HCT116 (cell line): ENCODE measurements around the gene TNRC6C. TPM values are rescaled to one million over a fixed set of nuclear protein-coding genes. Genes with fewer than 3 reads are reported as not detected.

ENCODE experiments used
- ATAC-seq: fragments of 200-7000 bp; cut with Tn5 transposase; 2 replicates; pipeline ENCODE4 v1.9.1; 2020; ENCODE audit warnings: mild to moderate bottlenecking, moderate library complexity
- BruUV-seq: library from RNA; stranded (reverse); fragments of 400-500 nt; replicated peaks from 2 replicates; lab custom pipeline; 2021; lab: Mats Ljungman, UMichigan
- CTCF ChIA-PET: fragments of 300-600 bp; sonication (Branson Sonifier 250); formaldehyde crosslinking; loops from one replicate; lab custom pipeline; 2021; ENCODE audit warnings: antibody characterized with exemption; lab: Charles Lee
- POLR2A ChIA-PET: fragments of 300-600, 350-600 bp; sonication (Branson Sonifier 250); formaldehyde crosslinking; loops from one replicate; lab custom pipeline; 2021; ENCODE audit warnings: antibody characterized with exemption; lab: Charles Lee
- RAD21 ChIA-PET, 2 experiments: fragments of 300-600 bp; sonication (Branson Sonifier 250); formaldehyde crosslinking; loops; one replicate each; lab custom pipeline; 2023; ENCODE audit warnings: low total read pairs in 2 of 2; ENCODE audit not compliant: uncharacterized antibody in 2 of 2, unreplicated experiment in 2 of 2, low non-redundant PET in 1 of 2; lab: Charles Lee
- DNase-seq: peaks from one replicate; pipeline ENCODE4 v3.0.0-alpha.2; 2010; ENCODE audit warnings: low read depth, low spot score
- H2AFZ ChIP-seq: fragments of 200-600 bp; shearing (Covaris generic), sonication (generic); 2 replicates; pipeline ENCODE4 v1.6.1; 2017; ENCODE audit warnings: low read depth, mixed run types, mixed read lengths, antibody characterized with exemption, low read length; ENCODE audit not compliant: poor library complexity, severe bottlenecking
- H3K27ac ChIP-seq: 2 replicates; pipeline ENCODE4 v1.5.1; 2012; ENCODE audit warnings: low read depth, low read length
- H3K27me3 ChIP-seq: fragments of 200-600 bp; sonication (generic); 2 replicates; pipeline ENCODE4 v1.6.1; 2016; ENCODE audit warnings: mixed run types, low read length, mixed read lengths; ENCODE audit not compliant: insufficient read depth
- H3K36me3 ChIP-seq, 2 experiments: fragments of 200-500 bp in 1 of 2; fragments of 200-600 bp in 1 of 2; sonication (Bioruptor generic) in 1 of 2; sonication (generic) in 1 of 2; 2 replicates each; pipeline versions ENCODE4 v1.5.1 to v1.6.1; 2014 to 2016; ENCODE audit warnings: low read length in 2 of 2, inconsistent platforms in 1 of 2, mixed read lengths in 1 of 2, mixed run types in 1 of 2; ENCODE audit not compliant: insufficient read depth in 2 of 2, control insufficient read depth in 1 of 2
- H3K4me1 ChIP-seq, 2 experiments: fragments of 200-600 bp in 1 of 2; sonication (generic) in 1 of 2; 2 replicates each; pipeline versions ENCODE4 v1.5.1 to v1.6.1; 2012 to 2017; ENCODE audit warnings: low read length in 2 of 2, inconsistent platforms in 1 of 2, mild to moderate bottlenecking in 1 of 2, mixed read lengths in 1 of 2, mixed run types in 1 of 2, moderate library complexity in 1 of 2; ENCODE audit not compliant: insufficient read depth in 2 of 2, control insufficient read depth in 1 of 2
- H3K4me2 ChIP-seq: fragments of 200-600 bp; sonication (generic); 2 replicates; pipeline ENCODE4 v1.6.1; 2017; ENCODE audit warnings: mixed run types, low read length, mixed read lengths
- H3K4me3 ChIP-seq, 2 experiments: fragments of 200-600 bp in 1 of 2; sonication (generic) in 1 of 2; replicated peaks in 1 of 2; 2 replicates each; pipeline ENCODE4 v1.5.1; 2011 to 2016; ENCODE audit warnings: low read length in 2 of 2, control low read depth in 1 of 2, low read depth in 1 of 2, mild to moderate bottlenecking in 1 of 2, mixed read lengths in 1 of 2, mixed run types in 1 of 2
- H3K79me2 ChIP-seq: fragments of 200-600 bp; sonication (generic); 2 replicates; pipeline ENCODE4 v1.6.1; 2017; ENCODE audit warnings: mild to moderate bottlenecking, mixed run types, low read length, moderate library complexity, mixed read lengths; ENCODE audit not compliant: insufficient read depth
- H3K9ac ChIP-seq: fragments of 200-600 bp; sonication (generic); 2 replicates; pipeline ENCODE4 v1.6.1; 2016; ENCODE audit warnings: low read length, mixed read lengths
- H3K9me2 ChIP-seq: fragments of 200-600 bp; sonication (generic), shearing (Covaris generic); 2 replicates; pipeline ENCODE4 v1.6.1; 2017; ENCODE audit warnings: mixed run types, mild to moderate bottlenecking, moderate library complexity; ENCODE audit not compliant: insufficient read depth
- H3K9me3 ChIP-seq, 2 experiments: fragments of 200-500 bp in 1 of 2; fragments of 200-600 bp in 1 of 2; sonication (Bioruptor generic) in 1 of 2; sonication (generic) in 1 of 2; 2 replicates each; pipeline ENCODE4 v1.6.1; 2014 to 2017; ENCODE audit warnings: low read length in 2 of 2, mixed read lengths in 2 of 2, inconsistent platforms in 1 of 2, low read depth in 1 of 2, mild to moderate bottlenecking in 1 of 2, mixed run types in 1 of 2, moderate library complexity in 1 of 2; ENCODE audit not compliant: control insufficient read depth in 1 of 2, insufficient read depth in 1 of 2
- H4K20me1 ChIP-seq: fragments of 200-600 bp; sonication (generic), shearing (Covaris generic); 2 replicates; pipeline ENCODE4 v1.6.1; 2017; ENCODE audit warnings: mixed run types, mild to moderate bottlenecking, moderate library complexity; ENCODE audit not compliant: insufficient read depth
- ELF1 ChIP-seq: IDR thresholded peaks from 2 replicates; pipeline ENCODE4 v1.6.1; 2012; ENCODE audit warnings: low read depth, borderline replicate concordance
- POLR2A ChIP-seq: IDR thresholded peaks from 2 replicates; pipeline ENCODE4 v1.7.0; 2011; ENCODE audit warnings: borderline replicate concordance; ENCODE audit not compliant: insufficient read depth, insufficient read length; ENCODE audit errors: extremely low read depth
- RAD21 ChIP-seq: IDR thresholded peaks from 2 replicates; pipeline ENCODE4 v1.6.1; 2012; ENCODE audit warnings: low read depth, mild to moderate bottlenecking
- REST ChIP-seq: IDR thresholded peaks from 2 replicates; pipeline ENCODE4 v1.6.1; 2012; ENCODE audit warnings: low read depth
- SP1 ChIP-seq: IDR thresholded peaks from 2 replicates; pipeline ENCODE4 v1.6.1; 2012; ENCODE audit warnings: low read depth
- intact Hi-C: fragments of 100-400 bp; cut with micrococcal nuclease; formaldehyde crosslinking; loops from 2 replicates; pipeline ENCODE4 v1.10.0; 2022
- total RNA-seq: library from RNA; stranded (reverse); gene quantifications from one replicate; pipeline ENCODE4 v1.2.1, GENCODE V29; 2021; ENCODE audit not compliant: unreplicated experiment
- TF ChIP-seq, protein P1 (sequence below): IDR thresholded peaks from 2 replicates; pipeline ENCODE4 v1.6.1; 2011; ENCODE audit warnings: mild to moderate bottlenecking, low read length, moderate library complexity; ENCODE audit not compliant: insufficient replicate concordance; ENCODE audit errors: extremely low read depth
- TF ChIP-seq, protein P2 (sequence below), 3 experiments: fragments of 200-600 bp in 1 of 3; sonication (generic) in 1 of 3; IDR thresholded peaks in 2 of 3; conservative IDR thresholded peaks in 1 of 3; 2 replicates each; pipeline ENCODE4 v1.5.1; 2012 to 2017; ENCODE audit warnings: low read depth in 2 of 3, low read length in 2 of 3, antibody characterized with exemption in 1 of 3, borderline replicate concordance in 1 of 3, control low read depth in 1 of 3, mild to moderate bottlenecking in 1 of 3, mixed read lengths in 1 of 3, mixed run types in 1 of 3, moderate library complexity in 1 of 3; ENCODE audit not compliant: insufficient read depth in 1 of 3
- TF ChIP-seq, protein P3 (sequence below): IDR thresholded peaks from 2 replicates; pipeline ENCODE4 v1.6.1; 2012

The TNRC6C gene
- total RNA-seq, 1 experiment from 2014 or later = 23.4 TPM

- Histone ChIP-seq H3K4me3 (no peak overlapping the region), H4K20me1 (no peaks in the 10 kb centered on the region), H3K4me2 (no peak overlapping the region), H3K9ac (no peak overlapping the region), H3K36me3 (no peaks in the 10 kb centered on the region; a peak in 1 of 4 replicates), H3K9me3 (no peaks in the 10 kb centered on the region), H3K79me2 (no peaks in the 10 kb centered on the region), H3K9me2 (no peaks in the 10 kb centered on the region), H3K27ac (no peak overlapping the region), H3K4me1 (peaks cover 0 to 4% of the 10 kb centered on the region in 2 experiments; a peak in 1 of 4 replicates), H3K27me3 (no peaks in the 10 kb centered on the region), H2AFZ (no peak overlapping the region)
- TSS peak; percentile 10 for BruUV-seq
- DNase-seq = no peak
- RAD21 ChIA-PET = no interaction called here
- CTCF ChIA-PET = interaction anchor here (1.2 to 2.3 kb wide), 3 partner anchors 28 to 142 kb away, joined by 3 to 10 read pairs (median 3); no protein-coding TSS in a partner anchor
- ATAC-seq = no peak
- intact Hi-C loops = no loop called here
- POLR2A ChIA-PET = no interaction called here
- TF ChIP-seq, protein P1, sequence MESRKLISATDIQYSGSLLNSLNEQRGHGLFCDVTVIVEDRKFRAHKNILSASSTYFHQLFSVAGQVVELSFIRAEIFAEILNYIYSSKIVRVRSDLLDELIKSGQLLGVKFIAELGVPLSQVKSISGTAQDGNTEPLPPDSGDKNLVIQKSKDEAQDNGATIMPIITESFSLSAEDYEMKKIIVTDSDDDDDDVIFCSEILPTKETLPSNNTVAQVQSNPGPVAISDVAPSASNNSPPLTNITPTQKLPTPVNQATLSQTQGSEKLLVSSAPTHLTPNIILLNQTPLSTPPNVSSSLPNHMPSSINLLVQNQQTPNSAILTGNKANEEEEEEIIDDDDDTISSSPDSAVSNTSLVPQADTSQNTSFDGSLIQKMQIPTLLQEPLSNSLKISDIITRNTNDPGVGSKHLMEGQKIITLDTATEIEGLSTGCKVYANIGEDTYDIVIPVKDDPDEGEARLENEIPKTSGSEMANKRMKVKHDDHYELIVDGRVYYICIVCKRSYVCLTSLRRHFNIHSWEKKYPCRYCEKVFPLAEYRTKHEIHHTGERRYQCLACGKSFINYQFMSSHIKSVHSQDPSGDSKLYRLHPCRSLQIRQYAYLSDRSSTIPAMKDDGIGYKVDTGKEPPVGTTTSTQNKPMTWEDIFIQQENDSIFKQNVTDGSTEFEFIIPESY = no peak
- TF ChIP-seq ELF1 (no peak), POLR2A (no peak), SP1 (no peak), REST (no peak), RAD21 (no peak)
- TF ChIP-seq, protein P2, sequence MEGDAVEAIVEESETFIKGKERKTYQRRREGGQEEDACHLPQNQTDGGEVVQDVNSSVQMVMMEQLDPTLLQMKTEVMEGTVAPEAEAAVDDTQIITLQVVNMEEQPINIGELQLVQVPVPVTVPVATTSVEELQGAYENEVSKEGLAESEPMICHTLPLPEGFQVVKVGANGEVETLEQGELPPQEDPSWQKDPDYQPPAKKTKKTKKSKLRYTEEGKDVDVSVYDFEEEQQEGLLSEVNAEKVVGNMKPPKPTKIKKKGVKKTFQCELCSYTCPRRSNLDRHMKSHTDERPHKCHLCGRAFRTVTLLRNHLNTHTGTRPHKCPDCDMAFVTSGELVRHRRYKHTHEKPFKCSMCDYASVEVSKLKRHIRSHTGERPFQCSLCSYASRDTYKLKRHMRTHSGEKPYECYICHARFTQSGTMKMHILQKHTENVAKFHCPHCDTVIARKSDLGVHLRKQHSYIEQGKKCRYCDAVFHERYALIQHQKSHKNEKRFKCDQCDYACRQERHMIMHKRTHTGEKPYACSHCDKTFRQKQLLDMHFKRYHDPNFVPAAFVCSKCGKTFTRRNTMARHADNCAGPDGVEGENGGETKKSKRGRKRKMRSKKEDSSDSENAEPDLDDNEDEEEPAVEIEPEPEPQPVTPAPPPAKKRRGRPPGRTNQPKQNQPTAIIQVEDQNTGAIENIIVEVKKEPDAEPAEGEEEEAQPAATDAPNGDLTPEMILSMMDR (IDR thresholded peaks at IDR 0.05 in 2 of 3, conservative IDR thresholded peaks at IDR 0.05 in 1 of 3; ENCODE audit: borderline replicate concordance in 1 of 3, insufficient read depth in 1 of 3, low read depth in 2 of 3, low read length in 2 of 3) = no peak
- TF ChIP-seq, protein P3, sequence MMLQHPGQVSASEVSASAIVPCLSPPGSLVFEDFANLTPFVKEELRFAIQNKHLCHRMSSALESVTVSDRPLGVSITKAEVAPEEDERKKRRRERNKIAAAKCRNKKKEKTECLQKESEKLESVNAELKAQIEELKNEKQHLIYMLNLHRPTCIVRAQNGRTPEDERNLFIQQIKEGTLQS = no peak
These were observed 150.4 kb downstream of the TNRC6C start for GRCh38 chr17:78108726-78109488.
